Activated naive CD4-positive, alpha-beta T cell treated with anti-CD3 and anti-CD28 coated beads, Interleukin-2, amount 50 U/mL, for 16 hours (primary cell): ENCODE data around the gene PYY.
"Not testable (repeated sequence)": the region's sequence is repeated elsewhere in the genome, so short reads cannot be mapped to it uniquely, and the experiment has no call there.

Experiments used
- DNase-seq: peaks from one replicate; pipeline ENCODE4 v3.0.0-alpha.2; 2020

Gene PYY

DNA sequence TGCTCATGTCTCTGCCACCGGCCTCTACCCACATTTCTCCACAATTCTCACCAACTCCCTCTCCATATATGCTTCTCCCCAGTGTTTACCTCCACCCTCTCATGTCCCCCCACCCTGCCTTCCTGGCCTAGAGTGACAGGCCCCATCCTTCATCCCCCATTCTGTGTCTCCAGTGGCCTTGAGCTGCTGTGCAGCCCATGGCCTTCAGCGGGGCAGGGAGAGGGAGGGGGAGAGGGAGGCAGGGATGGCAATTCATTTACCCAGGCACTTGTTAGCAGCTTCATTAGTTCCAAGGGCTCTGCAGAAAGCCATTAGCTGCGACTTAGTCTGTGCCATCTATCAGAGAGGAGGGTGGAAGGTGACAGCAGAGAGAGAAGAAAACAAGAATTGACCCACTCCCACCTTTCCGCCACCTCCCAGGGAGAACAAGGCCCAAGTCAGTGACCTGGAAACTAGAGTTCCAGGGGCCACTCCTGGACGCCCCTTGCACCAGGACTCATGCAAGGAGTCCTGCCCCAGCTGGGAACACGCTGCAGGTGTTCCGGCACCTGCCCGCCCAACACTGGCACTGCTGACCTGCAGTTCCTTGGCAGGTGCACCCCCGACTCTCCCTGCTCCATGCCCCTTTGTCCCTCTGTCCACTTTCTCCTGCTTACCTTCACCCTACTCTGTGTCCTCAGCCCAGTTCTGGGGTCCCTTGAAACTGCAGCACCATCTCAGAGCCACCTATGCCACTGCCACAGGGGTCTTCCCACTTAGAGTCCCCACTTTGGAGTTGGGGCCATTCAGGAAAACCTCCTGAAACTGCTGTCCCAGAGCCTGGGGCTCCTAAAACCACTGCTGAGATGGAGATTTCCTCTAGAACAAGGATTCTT is 23.5 kb upstream of the PYY start:
- DNase-seq = no peak

DNA sequence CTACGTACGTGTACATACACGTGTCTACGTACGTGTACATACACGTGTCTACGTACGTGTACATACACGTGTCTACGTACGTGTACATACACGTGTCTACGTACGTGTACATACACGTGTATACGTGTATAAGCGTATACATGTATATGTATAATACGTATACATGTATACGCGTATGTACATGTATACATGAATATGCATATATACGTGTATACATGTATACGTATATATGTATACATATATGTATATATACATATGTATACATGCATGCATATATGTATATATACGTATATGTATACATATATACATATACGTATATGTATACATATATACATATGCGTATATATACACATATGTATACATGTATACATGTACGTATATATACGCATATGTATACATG is 22.2 kb upstream of the PYY start:
- no peak for DNase-seq

DNA sequence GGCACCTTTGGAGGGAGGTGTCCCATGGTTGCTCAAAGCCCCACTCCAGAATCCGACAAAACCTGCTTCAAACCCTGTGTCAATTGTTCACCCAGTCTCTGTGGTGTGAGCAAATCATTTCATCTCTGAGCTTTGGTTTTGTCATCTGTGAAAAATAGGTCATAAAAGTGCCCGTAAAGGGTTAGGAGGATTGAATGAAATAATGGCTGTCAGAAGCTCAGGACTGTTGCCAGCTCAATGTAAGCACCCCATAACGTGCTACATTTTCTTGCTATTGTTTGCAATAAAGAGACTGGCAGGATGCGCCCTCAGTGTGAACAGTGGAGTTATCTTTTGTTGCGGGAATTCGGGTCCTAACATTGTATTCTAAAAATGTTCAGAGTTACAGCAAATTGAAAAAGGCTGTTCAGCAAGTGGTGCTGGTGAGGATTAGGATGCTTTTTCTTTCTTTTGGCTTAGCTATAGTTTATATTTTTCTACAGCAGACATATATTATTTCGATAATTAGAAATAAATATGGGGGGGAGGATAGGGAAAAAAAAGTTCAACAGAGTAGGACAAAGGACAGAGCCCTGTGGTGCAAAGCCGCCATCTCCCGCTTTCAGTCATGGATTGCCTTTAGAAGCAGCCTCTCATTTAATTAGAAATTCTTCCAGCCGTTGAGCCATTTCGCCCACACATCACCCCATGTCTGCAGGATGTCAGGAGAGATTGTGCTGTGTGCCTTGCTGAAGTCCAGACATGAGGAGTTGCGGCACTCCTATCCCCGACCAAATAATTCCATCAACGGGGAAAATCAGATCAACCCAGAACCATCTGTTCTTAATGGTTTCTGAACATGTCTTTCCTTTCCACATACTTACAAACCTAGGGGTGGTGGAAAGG is 20.9 kb upstream of the PYY start:
- no peak for DNase-seq

DNA sequence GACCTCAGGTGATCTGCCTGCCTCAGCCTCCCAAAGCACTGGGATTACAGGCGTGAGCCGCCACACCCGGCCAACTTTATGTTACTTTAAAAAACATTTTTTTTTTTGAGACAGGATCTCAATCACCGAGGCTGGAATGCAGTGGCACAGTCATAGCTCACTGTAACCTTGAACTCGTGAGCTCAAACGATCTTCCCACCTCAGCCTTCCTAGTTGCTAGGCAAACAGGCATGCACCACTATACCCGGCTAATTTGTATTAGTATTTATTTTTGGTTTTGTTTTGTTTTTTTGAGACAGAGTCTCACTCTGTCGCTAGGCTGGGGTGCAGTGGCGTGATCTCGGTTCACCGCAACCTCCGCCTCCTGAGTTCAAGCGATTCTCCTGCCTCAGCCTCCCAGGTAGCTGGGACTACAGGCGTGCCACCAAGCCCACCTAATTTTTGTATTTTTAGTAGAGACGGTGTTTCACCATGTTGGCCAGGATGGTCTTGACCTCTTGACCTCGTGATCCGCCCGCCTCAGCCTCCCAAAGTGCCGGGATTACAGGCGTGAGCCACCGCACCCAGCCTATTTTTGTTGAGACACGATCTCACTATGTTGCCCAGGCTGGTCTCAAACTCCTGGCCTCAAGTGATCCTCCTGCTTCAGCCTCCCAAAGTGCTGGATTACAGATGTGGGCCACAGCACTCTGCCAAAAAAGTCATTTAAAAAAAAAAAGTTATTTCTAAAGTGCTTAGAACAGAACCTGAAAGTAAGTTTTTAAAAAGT is 18.9 kb upstream of the PYY start:
- DNase-seq = not testable (repeated sequence)

DNA sequence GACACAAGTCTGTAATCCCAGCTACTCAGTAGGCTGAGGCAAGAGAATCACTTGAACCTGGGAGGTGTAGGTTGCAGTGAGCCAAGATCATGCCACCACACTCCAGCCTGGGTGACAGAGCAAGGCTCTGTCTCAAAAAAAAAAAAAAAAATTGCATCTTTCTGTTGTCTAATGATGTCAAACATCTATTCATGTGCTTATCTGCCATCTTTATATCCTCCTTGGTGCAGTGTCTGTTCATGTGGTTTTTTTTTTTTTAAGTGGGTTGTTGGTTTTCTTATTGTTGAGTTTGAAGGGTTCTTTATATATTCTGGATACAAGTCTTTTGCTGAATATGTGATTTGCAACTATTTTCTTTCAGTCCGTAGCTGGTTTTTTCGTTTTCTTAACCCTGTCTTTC is 17.7 kb upstream of the PYY start:
- DNase-seq = not testable (repeated sequence)

DNA sequence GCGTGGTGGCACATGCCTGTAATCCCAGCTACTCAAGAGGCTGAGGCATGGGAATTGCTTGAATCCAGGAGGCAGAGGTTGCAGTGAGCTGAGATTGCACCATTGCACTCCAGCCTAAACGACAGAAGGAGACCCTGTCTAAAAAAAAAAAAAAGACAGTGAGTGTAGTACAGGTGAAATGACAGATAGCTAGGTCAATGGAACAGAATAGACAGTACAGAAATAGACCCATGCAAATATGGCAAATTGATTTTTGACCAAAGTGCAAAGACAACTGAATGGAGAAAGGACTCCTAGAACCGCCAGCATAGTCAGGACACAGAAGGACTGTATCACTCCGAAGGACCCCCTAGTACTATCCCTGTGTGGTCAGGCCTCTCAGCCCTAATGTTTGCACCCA is 16.6 kb upstream of the PYY start:
- DNase-seq = no peak

DNA sequence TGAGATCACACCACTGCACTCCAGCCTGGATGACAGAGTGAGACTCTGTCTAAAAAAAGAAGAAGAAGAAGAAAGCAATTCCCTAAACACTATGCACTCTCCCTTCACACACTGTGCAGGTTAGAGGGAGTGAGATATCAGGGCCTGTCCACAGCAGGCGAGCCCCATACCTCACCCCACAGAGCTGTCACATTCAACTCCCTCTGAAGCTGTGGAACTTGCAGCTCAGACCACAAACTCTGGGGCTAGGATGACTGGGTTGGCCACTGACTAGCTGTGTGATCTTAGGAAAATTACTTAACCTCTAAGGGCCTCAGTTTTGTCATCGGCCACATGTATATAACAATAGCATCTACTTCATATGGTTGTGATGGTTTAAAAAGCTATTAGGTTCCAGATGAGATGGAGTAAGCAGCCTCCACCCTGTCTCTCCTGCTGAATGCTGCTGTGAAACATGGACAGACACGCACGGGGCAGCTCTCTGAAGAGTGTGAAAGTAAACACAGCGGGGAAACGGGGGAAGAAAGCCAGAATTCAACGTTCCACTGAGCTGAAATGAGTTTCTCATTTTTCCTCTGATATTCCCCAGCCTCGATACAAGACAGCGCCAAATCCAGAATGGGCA is 13.6 kb upstream of the PYY start:
- no peak for DNase-seq

DNA sequence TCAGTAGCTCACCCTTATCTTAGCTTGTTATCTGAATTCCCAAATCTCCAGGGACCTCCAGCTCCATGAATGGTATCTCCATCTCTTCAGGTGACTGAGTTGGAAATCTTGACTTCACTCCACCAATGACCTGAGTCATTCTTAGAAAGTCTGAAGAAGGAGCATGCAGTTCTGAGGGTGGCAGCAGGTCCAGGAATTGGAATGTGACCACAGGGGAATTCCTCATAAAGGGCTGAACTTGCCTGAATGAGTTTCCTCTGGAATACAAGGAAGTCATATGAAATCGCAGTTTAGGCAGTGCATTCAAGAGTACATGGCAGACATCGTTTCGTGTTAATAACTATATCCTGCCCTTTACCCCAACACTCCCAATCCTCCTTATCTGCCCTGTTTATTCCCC is 12.5 kb upstream of the PYY start:
- DNase-seq = no peak

DNA sequence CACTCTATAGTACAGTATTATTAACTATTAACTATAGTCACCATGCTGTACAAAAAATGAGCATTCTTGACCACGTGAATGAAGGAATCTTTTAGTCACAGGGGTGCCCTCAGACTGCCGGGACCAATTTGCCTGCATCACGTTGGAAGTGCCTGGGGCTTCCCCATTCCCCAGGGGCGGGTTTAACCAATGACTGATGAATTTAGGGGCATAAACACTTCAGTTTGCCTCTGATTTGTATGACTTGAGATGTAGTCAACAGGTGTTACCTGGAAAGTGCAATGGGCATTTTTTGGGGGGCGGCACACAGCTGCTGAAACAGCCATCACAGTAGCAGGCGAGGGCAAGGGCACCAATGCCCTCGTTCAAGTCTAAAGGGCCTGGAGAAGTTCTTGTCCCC is 8.7 kb upstream of the PYY start:
- no peak for DNase-seq

DNA sequence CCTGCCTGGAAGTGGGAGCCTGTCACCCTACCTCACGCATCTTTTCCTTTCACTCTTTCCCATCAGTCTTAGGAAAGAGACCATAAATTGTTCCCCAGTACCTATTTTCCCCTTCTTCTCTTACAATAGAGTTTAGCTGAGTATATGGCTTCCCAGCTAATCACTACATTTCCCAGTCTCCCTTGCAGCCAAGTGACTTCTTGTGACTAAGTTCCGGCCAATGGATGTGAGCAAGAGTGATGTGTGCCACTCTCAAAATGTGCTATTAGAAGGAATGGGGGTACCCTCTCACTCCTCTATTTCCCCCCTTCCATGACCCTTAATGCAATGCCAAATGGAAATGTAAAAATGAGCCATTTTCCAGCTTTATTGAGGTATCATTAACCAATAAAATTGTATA is 8.2 kb upstream of the PYY start:
- DNase-seq = no peak

DNA sequence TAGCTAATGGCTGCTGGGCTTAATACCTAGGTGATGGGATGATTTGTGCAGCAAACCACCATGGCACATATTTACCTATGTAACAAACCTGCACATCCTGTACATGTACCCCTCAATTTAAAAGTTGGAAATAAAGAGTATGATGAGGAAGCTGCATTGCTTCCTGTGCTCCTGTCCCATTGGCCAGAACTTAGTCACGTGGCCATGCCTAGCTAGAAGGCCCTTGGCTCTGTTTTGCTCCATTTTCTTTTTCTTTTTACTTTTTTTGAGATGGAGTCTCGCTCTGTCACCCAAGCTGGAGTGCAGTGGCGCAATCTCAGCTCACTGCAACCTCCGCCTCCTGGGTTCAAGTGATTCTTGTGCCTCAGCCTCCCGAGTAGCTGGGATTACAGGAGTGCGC is 7.6 kb upstream of the PYY start:
- DNase-seq = not testable (repeated sequence)

DNA sequence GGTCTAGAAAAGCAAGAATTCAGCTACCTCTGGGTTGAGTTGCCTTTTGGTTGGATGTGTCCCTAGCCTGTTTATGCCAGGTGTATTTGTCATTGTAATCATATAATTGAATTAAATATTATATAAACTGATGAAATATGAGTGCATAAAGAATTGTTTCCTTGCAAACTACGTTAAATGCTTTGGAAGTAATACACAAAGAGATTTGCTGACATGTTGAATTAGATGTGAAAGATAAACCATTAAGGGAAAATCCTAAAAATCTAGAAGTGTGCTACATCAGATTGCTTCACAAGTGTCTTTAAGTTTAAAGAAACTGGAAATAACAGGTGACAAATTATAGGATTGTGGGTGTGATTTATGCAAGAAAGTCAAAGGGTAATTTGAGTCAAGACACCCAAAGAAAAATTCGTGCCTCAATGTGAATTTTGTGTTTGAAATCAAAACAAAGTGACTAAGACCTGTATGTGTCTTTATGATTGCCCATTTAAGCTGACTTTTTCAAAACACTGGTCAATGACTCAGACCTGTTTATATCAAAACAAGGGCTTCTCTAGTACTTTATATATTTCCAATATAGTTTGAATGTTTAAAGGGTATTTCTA is 5.1 kb upstream of the PYY start:
- DNase-seq = no peak

DNA sequence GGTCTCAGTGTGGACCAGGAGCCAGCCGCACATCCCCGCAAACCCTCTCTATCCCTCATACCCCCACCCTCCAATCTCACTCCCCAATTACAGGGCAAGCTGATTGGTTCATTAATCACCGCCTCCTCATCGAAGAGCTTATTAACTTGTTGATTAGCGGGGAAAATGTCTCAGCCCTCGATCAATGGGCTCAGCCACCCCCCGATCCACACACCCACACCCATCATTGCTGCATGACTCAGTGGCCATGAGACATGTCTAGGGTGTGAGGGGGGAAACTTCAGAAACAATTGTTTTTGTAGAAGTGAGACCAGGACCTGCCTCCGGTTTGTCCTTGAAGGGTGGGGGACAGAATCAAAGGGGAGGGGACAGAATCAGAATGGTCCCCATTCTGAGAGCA is 2.5 kb upstream of the PYY start:
- no peak for DNase-seq

DNA sequence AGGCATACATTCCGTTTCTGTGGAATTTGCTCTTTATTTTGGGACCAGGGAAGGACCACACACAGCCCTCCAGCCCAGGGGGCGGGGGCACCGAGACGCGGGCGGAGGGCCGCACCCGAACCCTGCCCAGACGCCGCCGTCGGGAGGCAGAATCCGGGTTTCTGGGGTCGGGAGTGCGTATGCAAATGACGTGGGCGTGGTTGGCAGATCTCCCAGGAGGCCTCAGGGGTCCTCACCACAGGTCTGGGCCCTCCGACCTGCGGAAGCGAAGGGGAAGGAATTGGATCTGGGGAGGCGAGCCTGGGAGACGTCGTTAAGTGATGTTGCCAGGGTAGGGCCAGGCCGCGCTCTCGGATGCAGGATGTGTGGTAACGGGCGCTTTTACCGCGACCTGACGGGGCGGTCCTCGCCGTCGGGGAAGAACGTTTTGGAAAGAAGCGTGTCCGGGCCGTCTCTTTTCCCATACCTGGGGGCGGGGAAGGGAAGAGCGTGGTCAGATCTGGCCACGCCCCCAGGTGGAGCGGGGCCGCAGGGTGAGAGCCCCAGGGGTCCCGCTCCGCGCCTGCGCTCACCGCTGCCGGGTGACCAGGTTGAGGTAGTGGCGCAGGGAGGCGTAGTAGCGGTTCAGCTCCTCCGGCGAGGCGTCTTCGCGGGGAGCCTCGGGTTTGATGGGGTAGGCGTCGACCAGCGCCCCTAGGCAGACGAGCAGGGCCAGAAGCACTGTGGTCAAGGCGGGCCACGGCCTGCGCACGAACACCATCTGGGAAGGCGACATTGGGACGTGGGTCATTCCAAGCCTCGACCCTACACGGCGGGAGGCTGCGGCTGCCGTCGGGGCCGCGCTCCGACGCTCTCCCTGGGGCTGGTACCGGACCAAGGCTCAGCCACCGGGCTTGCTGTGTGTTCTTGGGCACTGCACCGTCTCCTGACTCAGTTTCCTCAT is 745 bp downstream of the PYY start:
- no peak for DNase-seq

DNA sequence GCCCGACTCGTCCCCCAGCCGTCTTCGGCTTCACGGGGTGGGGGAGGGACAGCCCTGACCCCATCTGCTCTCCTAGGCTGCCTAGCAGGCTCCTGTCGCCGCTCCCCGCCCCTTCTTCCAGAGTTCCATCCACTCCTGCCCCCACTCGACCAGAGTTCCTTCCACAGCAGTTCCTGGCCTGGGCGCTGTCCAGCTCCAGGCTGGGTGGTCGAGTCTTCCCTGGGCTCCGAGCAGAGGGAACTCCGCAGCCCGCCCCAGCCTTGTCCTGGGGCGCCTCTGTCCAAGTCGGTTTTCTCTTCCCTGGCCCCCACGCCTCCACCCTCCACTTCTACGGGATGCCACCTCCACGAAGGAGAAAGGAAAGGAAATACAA is 1.4 kb downstream of the PYY start:
- DNase-seq = no peak

DNA sequence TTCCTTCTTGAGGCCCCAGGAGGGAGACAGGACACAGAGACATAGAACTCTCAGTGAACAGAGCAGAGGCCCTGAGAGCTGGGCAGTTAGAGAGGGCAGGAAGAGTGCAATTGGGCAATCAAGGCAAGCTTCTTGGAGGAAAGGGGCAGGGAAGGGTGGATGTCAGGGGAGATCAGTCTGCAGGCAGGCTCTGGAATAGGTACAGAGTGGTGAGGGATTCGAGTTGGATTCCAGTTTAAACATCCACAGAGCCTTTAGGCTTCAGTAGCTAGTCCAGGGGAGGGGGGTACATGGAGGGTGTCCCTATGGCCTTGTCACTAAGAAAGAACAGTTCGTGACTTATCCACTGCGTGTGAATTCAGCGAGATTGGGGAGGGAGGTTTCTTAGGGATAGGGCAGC is 2.0 kb downstream of the PYY start:
- DNase-seq = no peak

DNA sequence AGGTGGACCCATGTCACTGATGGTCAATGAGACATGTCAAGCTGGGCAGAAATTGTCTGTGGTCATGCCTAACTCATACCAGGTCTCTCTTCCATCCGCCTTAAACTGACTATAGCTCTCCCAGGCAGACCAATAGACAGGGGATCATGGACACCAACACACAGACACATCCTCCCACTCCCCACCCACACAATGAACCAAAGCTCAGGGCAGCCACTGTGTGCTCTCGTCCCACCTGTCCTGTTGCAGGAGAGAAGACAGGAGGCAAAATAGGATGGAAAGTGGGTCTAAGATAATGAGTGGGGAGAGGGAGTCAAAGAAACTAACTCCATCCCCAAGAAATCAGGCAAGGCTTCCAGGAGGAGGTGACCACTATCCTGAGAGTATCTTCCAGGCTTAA is 3.2 kb downstream of the PYY start:
- no peak for DNase-seq

DNA sequence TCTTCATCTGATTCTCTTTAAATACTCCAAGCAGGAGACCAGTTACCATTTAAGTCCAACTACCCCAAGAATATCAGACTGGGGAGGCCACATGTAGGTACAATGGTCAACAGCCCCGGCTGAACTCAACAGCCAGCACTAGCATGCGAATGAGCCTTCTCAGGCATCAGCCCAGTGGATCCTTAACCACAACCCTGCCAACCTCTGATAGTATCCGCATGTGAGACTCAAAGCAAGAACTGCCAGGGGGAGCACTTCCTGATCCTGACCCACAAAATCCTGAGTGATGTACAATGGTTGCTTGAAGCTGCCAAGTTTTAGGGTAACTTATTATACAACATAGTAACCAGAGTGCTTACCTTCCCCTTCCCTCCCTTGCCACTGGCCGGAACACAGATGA is 4.0 kb downstream of the PYY start:
- DNase-seq = no peak

DNA sequence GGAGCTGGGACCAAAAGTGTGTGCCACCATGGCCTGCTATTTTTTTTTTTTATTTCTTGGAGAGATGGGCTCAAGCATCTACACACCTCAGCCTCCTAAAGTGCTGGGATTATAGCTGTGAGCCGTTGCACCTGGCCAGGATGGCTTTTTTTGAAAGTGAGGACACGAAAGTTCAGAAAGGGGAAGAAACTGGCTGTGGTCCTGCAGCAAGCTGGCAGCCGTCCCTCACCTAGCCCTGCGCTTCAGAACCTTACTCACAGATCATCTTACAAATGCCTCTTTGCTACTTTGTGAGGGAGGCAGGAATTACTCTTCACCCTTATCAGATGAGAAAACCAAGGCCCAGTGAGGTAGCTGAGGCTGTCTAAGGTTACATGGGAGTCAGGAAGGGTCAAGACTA is 7.0 kb downstream of the PYY start:
- no peak for DNase-seq

DNA sequence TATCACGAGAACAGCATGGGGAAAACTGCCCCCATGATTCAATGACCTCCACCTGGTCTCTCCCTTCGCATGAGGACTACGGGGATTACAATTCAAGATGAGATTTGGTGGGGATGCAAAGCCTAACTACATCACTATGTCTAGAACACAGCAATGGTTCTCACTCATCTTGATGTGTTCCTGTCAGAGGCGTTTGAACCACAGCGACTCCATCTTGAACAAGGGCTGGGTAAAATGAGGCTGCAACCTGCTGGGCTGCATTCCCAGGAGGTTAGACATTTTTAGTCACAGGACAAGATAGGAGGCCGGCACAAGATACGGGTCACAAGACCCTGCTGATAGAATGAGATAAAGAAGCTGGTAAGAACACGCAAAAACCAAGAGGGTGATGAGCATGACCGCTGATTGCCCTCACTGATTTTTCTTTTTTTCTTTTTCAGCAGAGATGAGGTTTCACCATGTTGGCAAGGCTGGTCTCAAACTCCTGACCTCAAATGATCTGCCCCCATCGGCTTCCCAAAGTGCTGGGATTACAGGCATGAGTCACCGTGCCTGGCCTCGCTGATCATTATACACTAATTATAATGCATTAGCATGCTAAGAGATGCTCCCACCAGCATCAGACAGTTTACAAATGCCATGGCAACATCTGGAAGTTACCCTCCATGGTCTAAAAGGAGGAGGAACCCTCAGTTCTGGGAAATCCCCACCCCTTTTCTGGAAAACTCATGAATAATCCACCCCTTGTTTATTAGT is 8.5 kb downstream of the PYY start:
- DNase-seq = no peak
